Stimulated activated naive CD8-positive, alpha-beta T cell treated with anti-CD3 and anti-CD28 coated beads, Interleukin-15, Interleukin-2, amounts not matched to agents 100 ng/mL and 50 ng/mL, for 24 hours (primary cell): ENCODE data around the gene ANKS1B.
"Not testable (repeated sequence)": the region's sequence is repeated elsewhere in the genome, so short reads cannot be mapped to it uniquely, and the experiment has no call there.

Experiments
- H3K27ac Mint-ChIP-seq: one replicate; pipeline ENCODE4 v1.8.0; 2021; ENCODE audit warnings: mild to moderate bottlenecking, mixed read lengths
- H3K27me3 Mint-ChIP-seq: one replicate; pipeline ENCODE4 v1.8.0; 2021; ENCODE audit warnings: mixed read lengths
- H3K36me3 Mint-ChIP-seq: one replicate; pipeline ENCODE4 v1.8.0; 2021; ENCODE audit warnings: low read depth, mixed read lengths
- H3K4me1 Mint-ChIP-seq: one replicate; pipeline ENCODE4 v1.8.0; 2021; ENCODE audit warnings: low read depth, mixed read lengths
- H3K4me3 Mint-ChIP-seq: one replicate; pipeline ENCODE4 v1.8.0; 2021; ENCODE audit warnings: mild to moderate bottlenecking, mixed read lengths
- H3K9me3 Mint-ChIP-seq: one replicate; pipeline ENCODE4 v1.8.0; 2021; ENCODE audit warnings: mixed read lengths

The ANKS1B gene

DNA sequence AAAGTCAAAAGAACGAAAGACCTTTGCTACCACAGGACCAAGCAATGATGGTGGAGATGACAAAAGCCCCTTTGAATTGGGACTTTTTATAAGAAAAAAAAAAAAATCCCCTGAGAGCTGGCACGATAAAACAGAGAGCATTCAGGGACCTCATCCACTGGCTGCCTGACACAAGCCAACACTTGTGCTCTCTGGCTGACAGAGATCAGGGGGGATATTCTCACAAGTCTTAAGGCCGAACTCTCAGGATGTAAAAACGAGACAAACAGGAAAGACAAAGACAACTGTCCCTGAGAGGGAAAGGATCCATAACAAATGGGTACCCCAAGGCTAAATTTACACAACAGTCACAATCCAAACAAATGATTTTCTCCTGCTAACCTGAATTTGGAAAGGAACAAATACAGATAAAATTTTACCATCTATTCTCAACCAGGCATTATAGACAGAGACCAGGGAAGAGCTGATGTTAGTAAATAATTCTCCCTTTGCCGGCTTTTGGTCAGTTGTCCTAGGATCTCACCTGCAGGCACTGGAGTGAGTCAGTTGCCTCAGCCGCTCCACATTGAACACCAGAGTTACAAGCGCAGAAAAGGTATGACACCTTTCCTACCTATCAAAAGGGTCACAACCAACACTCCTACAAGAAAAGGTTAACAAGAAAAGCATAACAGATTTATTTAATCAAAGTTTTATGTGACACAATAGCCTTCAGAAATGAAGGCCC, 375.1 kb downstream of the ANKS1B start:
- H3K4me3 Mint-ChIP-seq: no peak overlapping the region
- no peaks in the 10 kb centered on the region for H3K36me3 Mint-ChIP-seq
- H3K27me3 Mint-ChIP-seq: no peaks in the 10 kb centered on the region

DNA sequence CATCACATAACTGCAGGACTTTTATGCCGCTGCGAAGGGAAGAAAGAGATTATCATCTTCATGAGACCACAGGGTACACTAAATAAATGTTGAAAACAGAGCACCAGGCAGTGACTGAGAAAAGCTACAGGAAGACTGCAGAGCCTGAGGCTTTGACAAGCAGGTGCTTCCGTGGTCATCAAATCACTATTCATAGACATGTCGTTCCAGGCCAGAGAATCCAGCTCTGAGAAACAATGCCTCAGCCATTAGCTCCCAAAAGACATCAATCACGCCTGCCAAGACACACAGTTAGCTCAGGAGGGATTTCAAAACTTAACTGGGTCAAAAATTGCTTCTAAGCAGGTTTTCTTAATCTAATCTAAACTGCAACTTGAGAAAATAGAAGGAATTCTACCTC, 384.3 kb downstream of the ANKS1B start:
- Mint-ChIP-seq H3K9me3 (no peaks in the 10 kb centered on the region), H3K27ac (no peak overlapping the region), H3K36me3 (no peaks in the 10 kb centered on the region), H3K27me3 (no peaks in the 10 kb centered on the region), H3K4me3 (no peak overlapping the region), H3K4me1 (no peaks in the 10 kb centered on the region)

More for the DNA sequence above, 375.1 kb downstream of the ANKS1B start:
- H3K27ac Mint-ChIP-seq: no peak overlapping the region
- H3K4me1 Mint-ChIP-seq: no peaks in the 10 kb centered on the region
- peaks cover 3% of the 10 kb centered on the region for H3K9me3 Mint-ChIP-seq

DNA sequence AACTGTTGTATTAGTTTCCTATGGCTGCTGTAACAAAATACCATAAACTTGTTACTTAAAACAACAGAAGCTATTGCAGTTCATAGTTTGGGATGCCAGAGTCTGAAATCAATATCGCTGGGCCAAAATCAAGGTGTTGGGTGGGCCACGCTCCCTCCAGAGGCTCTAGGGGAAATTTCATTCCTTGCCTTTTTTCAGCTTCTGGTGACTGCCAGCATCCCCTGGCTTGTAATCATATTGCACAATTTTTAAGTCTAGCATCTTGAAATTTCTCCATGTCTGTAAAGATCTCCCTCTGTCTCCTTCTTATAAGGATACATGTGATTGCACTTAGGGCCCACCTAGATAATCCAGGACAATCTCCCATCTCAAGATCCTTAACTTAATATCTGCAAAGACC, 386.0 kb downstream of the ANKS1B start:
- no peak overlapping the region for H3K4me3 Mint-ChIP-seq
- H3K27me3 Mint-ChIP-seq: no peaks in the 10 kb centered on the region
- no peaks in the 10 kb centered on the region for H3K4me1 Mint-ChIP-seq
- no peaks in the 10 kb centered on the region for H3K36me3 Mint-ChIP-seq
- no peaks in the 10 kb centered on the region for H3K9me3 Mint-ChIP-seq
- no peak overlapping the region for H3K27ac Mint-ChIP-seq

DNA sequence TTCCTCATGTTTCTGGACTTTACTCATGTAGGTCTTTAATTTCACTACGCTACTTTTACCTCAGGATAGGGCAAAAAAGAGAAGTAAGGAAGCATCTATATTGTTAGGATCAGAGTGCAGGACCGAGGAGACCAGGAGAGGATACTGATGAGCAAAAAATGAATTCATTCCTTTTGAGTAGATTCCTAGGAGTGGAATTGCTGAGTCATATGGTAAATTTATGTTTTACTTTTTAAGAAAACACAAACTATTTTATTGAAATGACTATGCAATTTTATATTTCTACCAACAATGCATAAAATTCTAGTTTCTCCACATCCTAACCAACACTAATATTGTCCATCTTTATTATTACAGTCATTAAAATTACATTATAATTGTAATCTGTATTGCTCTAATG, 388.0 kb downstream of the ANKS1B start:
- no peak overlapping the region for H3K4me3 Mint-ChIP-seq
- H3K36me3 Mint-ChIP-seq: no peaks in the 10 kb centered on the region
- H3K27ac Mint-ChIP-seq: no peak overlapping the region
- H3K27me3 Mint-ChIP-seq: no peaks in the 10 kb centered on the region
- H3K9me3 Mint-ChIP-seq: no peaks in the 10 kb centered on the region
- no peaks in the 10 kb centered on the region for H3K4me1 Mint-ChIP-seq

DNA sequence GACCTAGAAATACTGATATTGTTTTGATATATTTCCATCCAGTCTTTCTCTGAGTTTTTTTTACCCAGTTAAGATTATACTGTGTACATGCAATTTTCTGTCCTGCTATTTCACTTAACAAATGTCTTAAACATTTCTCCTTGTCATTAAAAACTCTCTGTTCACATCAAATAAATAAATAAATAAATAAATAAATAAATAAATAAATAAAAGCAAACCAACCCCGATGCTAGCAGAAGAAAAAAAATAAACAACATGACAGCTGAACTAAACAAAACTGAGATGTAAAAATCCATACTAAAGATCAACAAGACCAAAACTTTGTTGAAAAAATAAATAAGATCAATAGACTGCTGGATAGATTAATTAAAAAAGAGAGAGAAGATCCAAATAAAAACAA, 407.6 kb downstream of the ANKS1B start:
- H3K27ac Mint-ChIP-seq, H3K36me3 Mint-ChIP-seq, H3K27me3 Mint-ChIP-seq, H3K4me1 Mint-ChIP-seq, H3K9me3 Mint-ChIP-seq, H3K4me3 Mint-ChIP-seq: not testable (repeated sequence)

DNA sequence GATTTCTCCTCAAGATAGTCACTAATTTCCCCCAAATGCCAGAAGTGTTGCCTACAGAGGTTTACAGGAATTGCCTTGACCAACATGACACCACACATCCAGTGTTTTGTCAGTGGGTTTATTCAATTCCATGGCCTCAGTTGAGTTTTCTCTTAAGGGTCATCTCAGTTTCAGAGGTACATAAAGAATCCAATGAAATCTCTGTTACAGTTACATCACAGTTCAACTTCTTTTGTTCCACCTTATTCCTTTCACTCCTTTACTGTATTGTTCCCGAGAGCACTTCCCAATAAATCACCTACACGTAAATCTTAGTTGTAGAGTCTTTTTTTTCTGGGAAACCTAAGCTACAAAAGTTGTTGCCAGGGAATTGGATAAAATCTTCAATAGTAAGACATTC, 410.8 kb downstream of the ANKS1B start:
- Mint-ChIP-seq H3K27ac (no peak overlapping the region), H3K4me3 (no peak overlapping the region)

DNA sequence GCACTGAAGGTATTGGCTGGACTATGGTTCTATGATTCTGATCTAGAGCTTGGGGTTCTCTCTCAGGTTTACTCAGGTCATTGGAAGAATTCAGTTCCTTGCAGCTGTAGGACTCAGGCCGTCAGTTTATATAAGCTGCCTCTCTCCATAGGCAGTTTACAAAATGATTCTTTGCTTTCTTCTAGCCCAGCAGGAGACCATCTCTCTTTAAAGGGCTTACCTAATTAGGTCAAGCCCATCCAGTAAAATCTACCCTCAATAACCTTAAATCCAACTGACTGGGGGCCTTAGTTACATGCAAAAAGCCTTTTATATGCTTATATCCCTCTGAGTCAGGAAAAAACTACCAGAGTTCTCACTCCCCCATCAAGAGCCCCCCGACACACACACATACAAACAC, 417.7 kb downstream of the ANKS1B start:
- no peaks in the 10 kb centered on the region for H3K4me1 Mint-ChIP-seq
- H3K4me3 Mint-ChIP-seq: no peak overlapping the region
- no peaks in the 10 kb centered on the region for H3K36me3 Mint-ChIP-seq
- no peak overlapping the region for H3K27ac Mint-ChIP-seq
- peaks cover 7% of the 10 kb centered on the region for H3K9me3 Mint-ChIP-seq
- H3K27me3 Mint-ChIP-seq: no peaks in the 10 kb centered on the region

More for the DNA sequence above, 410.8 kb downstream of the ANKS1B start:
- Mint-ChIP-seq H3K9me3 (peaks cover 3% of the 10 kb centered on the region), H3K4me1 (no peaks in the 10 kb centered on the region), H3K27me3 (no peaks in the 10 kb centered on the region), H3K36me3 (no peaks in the 10 kb centered on the region)

DNA sequence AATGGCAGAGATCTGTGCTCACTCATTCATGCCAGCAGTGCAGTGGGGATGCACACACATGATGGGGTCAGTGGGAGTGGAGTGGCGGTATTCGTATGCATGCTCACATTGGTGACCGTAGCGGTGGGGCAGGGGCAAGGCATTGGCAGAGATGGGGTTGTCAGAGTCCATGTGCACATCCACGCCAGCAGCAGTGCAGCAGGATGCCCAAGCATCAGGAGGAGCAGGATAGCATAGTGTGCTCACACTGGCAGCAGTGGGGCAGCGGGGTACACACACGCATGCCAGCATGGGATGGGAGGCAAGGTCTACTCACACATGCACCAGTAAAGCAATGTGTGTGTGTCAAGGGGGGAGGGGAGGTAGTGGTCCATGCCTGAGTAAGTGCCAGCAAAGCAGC, 426.6 kb downstream of the ANKS1B start:
- H3K4me3 Mint-ChIP-seq: no peak overlapping the region
- H3K27ac Mint-ChIP-seq: no peak overlapping the region
- H3K27me3 Mint-ChIP-seq: no peaks in the 10 kb centered on the region
- H3K36me3 Mint-ChIP-seq: no peaks in the 10 kb centered on the region
- peaks cover 14% of the 10 kb centered on the region for H3K9me3 Mint-ChIP-seq
- no peaks in the 10 kb centered on the region for H3K4me1 Mint-ChIP-seq

DNA sequence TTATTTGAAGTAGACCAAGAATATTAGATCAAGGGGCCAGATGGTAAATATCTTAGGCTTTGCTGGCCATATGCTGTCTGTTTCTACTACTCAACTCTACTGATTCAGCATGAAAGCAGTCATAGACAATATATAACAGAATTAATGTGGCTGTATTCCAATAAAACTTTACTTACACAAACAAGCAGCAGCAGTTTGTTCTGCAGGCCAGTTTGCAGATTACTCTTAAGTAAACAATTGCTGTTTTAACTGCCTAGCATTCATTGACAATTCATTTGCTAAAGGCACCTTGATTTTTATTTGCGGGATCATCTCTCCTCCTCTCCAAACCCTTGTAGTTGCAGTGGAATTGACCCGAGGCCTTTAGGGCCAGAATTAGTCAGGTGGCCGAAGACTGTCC, 431.3 kb downstream of the ANKS1B start:
- H3K27ac Mint-ChIP-seq: no peak overlapping the region
- no peaks in the 10 kb centered on the region for H3K27me3 Mint-ChIP-seq
- H3K4me1 Mint-ChIP-seq: no peaks in the 10 kb centered on the region
- H3K36me3 Mint-ChIP-seq: no peaks in the 10 kb centered on the region
- H3K4me3 Mint-ChIP-seq: no peak overlapping the region
- peaks cover 19% of the 10 kb centered on the region for H3K9me3 Mint-ChIP-seq

DNA sequence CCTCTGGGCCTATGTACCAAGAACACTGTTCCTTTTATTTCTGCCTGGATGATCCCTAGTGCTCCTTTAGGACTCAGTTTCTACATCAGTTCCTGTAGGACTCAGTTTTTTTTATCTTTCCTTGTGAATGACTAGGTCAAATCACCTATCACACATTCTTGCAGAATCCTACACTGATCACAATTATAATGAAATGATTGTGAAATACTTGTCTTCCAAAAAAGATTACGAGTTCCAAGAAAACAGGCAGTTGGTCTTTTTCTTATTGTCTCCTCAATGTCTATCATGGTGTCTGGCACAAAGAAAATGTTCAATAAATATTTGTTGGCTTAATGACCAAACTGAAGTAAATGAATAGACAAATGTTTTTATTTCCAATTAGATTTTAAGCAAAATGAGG, 432.7 kb downstream of the ANKS1B start:
- Mint-ChIP-seq H3K27me3 (no peaks in the 10 kb centered on the region), H3K4me1 (no peaks in the 10 kb centered on the region), H3K4me3 (no peak overlapping the region), H3K9me3 (peaks cover 15% of the 10 kb centered on the region), H3K27ac (no peak overlapping the region), H3K36me3 (no peaks in the 10 kb centered on the region)

DNA sequence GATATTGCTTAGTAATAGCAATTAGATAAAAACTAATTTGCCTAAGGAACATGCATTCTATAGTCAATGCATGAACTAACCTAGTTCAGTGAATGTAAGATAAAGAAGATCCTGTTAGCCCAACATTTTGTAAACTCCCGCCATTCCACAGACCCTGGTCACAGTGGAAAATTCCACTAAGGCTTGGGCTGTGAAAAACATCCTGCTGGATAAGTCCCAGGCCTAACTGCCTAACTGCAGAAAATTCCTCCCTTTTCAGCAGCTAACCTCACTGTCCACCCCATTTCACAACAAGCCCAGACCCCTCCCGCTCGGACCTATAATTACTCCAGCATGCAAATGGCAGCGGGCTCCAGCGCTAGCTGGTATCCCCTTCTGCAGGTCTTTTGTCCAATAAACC, 435.1 kb downstream of the ANKS1B start:
- Mint-ChIP-seq H3K27ac (no peak overlapping the region), H3K36me3 (no peaks in the 10 kb centered on the region), H3K4me1 (no peaks in the 10 kb centered on the region), H3K4me3 (no peak overlapping the region), H3K9me3 (peaks cover 16% of the 10 kb centered on the region), H3K27me3 (no peaks in the 10 kb centered on the region)

DNA sequence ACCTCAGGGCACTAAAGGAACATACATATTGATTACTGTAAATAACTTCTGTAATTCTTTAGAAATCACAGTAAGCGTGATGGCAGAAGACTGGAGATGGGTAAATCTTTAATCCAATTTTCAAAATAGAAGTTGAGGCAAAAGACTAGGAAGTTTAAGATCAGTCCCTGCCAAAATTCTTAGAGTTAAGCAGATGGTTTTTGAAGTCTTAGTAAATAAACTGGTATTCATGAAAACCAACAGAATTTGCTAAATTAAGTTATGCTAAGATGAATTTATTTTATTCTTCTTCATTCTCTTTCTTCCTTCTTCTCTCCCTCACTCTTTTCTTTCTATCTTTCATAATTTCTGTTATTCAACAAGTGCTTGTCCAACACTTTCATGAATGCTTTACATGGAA, 435.5 kb downstream of the ANKS1B start:
- H3K4me3 Mint-ChIP-seq: no peak overlapping the region
- no peak overlapping the region for H3K27ac Mint-ChIP-seq
- no peaks in the 10 kb centered on the region for H3K36me3 Mint-ChIP-seq
- H3K9me3 Mint-ChIP-seq: peaks cover 16% of the 10 kb centered on the region
- no peaks in the 10 kb centered on the region for H3K4me1 Mint-ChIP-seq
- no peaks in the 10 kb centered on the region for H3K27me3 Mint-ChIP-seq

DNA sequence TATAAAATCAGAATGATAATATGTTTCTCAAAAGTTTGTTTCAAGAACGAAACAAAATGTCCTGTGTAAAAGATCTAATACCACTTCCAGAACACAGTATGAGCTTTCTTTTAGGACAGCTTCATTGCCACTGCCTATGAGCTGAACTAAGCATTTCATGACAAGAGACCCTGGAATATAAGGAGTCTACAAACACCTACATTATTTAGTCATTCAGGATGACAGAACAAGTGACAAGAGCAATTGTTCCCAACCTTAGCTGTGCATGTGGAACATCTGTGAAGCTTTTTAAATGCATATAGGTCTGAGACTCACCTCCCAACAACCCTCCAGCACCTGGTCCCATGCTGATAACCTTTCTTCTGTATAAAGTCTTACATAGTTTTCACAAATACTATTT, 440.3 kb downstream of the ANKS1B start:
- H3K4me1 Mint-ChIP-seq: no peaks in the 10 kb centered on the region
- no peak overlapping the region for H3K27ac Mint-ChIP-seq
- H3K27me3 Mint-ChIP-seq: no peaks in the 10 kb centered on the region
- H3K9me3 Mint-ChIP-seq: peaks cover 6% of the 10 kb centered on the region
- no peak overlapping the region for H3K4me3 Mint-ChIP-seq
- H3K36me3 Mint-ChIP-seq: no peaks in the 10 kb centered on the region

DNA sequence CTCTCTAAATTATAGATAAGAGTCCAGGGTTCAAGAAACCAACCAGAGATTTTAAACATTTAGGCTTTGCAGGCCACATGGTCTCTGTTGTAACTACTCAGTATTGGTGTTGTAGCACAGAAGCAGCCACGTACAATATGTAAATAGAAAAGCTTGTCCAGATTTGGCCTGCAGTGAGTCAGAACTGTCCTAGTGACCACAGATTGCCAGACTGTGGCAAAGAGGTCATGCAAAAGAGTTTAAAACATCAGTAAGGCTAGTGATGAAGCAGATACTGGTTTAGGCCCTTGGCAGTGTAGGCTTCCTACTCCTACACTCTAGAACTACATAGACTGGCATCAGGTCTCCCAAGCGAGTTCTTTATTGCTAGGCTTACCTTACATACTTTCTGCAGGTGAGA, 454.8 kb downstream of the ANKS1B start:
- Mint-ChIP-seq H3K9me3 (no peaks in the 10 kb centered on the region), H3K4me3 (no peak overlapping the region), H3K36me3 (no peaks in the 10 kb centered on the region)

DNA sequence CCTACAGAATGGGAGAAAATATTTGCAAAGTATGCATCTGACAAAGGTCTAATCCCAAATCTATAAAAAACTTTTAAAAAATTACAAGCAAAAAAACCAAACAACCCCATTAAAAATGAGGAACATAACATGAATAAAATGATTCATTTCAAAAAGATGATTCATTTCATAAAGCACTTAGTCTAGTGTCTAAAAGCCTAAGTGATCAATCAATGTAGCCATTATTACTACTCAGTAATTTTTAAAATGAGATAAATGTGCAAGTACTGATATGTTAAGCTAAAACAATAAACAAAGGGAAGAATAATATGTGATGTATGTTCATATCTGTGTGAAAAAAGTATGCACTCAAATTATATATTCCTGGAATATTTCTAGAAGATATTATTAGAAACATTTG, 456.3 kb downstream of the ANKS1B start:
- no peaks in the 10 kb centered on the region for H3K27me3 Mint-ChIP-seq
- no peak overlapping the region for H3K4me3 Mint-ChIP-seq
- peaks cover 5% of the 10 kb centered on the region for H3K9me3 Mint-ChIP-seq
- no peaks in the 10 kb centered on the region for H3K36me3 Mint-ChIP-seq
- no peak overlapping the region for H3K27ac Mint-ChIP-seq
- H3K4me1 Mint-ChIP-seq: no peaks in the 10 kb centered on the region

More for the DNA sequence above, 454.8 kb downstream of the ANKS1B start:
- Mint-ChIP-seq H3K4me1 (no peaks in the 10 kb centered on the region), H3K27ac (no peak overlapping the region), H3K27me3 (no peaks in the 10 kb centered on the region)

DNA sequence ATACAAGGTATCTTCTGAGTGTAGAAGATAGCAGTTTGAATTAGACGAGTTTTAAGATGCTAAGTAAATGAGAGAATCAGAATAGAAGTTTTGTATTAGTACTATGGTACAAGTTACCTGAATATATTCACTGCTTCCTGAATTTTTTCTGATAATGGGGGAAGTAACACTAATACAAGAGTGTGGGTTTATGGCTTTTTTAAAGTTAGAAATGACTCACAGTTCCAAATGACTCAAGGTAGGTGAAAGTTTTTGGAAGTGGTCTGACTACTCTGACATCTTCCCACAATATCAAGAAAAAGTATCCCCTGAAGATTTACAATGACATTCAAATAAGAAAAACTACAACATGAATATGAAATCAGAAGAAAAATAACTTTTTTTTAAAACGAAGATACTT, 460.9 kb downstream of the ANKS1B start:
- H3K27me3 Mint-ChIP-seq: no peaks in the 10 kb centered on the region

More for the DNA sequence above, 460.9 kb downstream of the ANKS1B start:
- Mint-ChIP-seq H3K36me3 (no peaks in the 10 kb centered on the region), H3K4me3 (no peak overlapping the region), H3K9me3 (peaks cover 8% of the 10 kb centered on the region), H3K4me1 (no peaks in the 10 kb centered on the region), H3K27ac (no peak overlapping the region)
